SU-DHL-6 (cell line): Measurements from ENCODE around the gene PDGFC.

Experiments used
- H2AFZ ChIP-seq: fragments of 200-600 bp; sonication (generic); 2 replicates; pipeline ENCODE4 v1.6.1; 2014; ENCODE audit warnings: low read depth, mild to moderate bottlenecking, moderate library complexity, mixed read lengths, antibody characterized with exemption, low read length; ENCODE audit not compliant: severe bottlenecking
- H3F3A ChIP-seq: fragments of 200-600 bp; shearing (Covaris generic); 2 replicates; pipeline ENCODE4 v1.6.0; 2016; ENCODE audit warnings: antibody characterized with exemption, mild to moderate bottlenecking; ENCODE audit not compliant: insufficient read depth
- H3K27ac ChIP-seq: fragments of 200-600 bp; sonication (generic); 2 replicates; pipeline ENCODE4 v1.5.1; 2016; ENCODE audit warnings: low read depth, mild to moderate bottlenecking, low read length, moderate library complexity, mixed read lengths
- H3K27me3 ChIP-seq: fragments of 200-600 bp; sonication (generic), shearing (Covaris generic); 2 replicates; pipeline ENCODE4 v1.6.0; 2014; ENCODE audit warnings: mild to moderate bottlenecking, low read length
- H3K36me3 ChIP-seq: fragments of 200-600 bp; sonication (generic); 2 replicates; pipeline ENCODE4 v1.6.1; 2014; ENCODE audit warnings: mild to moderate bottlenecking, low read length, mixed read lengths
- H3K4me2 ChIP-seq: fragments of 300-600, 200-600 bp; shearing (Covaris generic), sonication (generic); 2 replicates; pipeline ENCODE4 v1.6.0; 2014; ENCODE audit warnings: low read length, low read depth, mild to moderate bottlenecking; ENCODE audit not compliant: poor library complexity, severe bottlenecking
- H3K4me3 ChIP-seq: fragments of 200-600 bp; sonication (generic); 2 replicates; pipeline ENCODE4 v1.5.1; 2014; ENCODE audit warnings: antibody characterized with exemption, low read length, mild to moderate bottlenecking, mixed read lengths; ENCODE audit not compliant: insufficient read depth, poor library complexity, severe bottlenecking
- H3K79me2 ChIP-seq: fragments of 200-600 bp; sonication (generic); 2 replicates; pipeline ENCODE4 v1.6.1; 2014; ENCODE audit warnings: mild to moderate bottlenecking, low read length, moderate library complexity; ENCODE audit not compliant: insufficient read depth
- H3K9ac ChIP-seq: fragments of 200-600 bp; sonication (generic); 2 replicates; pipeline ENCODE4 v1.7.0; 2014; ENCODE audit warnings: mild to moderate bottlenecking, low read length
- H3K9me2 ChIP-seq: fragments of 200-600 bp; sonication (generic); replicated peaks from 2 replicates; pipeline ENCODE4 v1.6.1; 2014; ENCODE audit warnings: low read length; ENCODE audit not compliant: insufficient read depth
- H3K9me3 ChIP-seq: fragments of 200-600 bp; sonication (generic); 2 replicates; pipeline ENCODE4 v1.6.1; 2014; ENCODE audit warnings: low read length, mixed read lengths; ENCODE audit not compliant: insufficient read depth
- H4K20me1 ChIP-seq: fragments of 200-600 bp; sonication (generic); 2 replicates; pipeline ENCODE4 v1.6.1; 2014; ENCODE audit warnings: low read depth, mild to moderate bottlenecking, antibody characterized with exemption, low read length, moderate library complexity, mixed read lengths
- CTCF ChIP-seq: fragments of 200-600 bp; sonication (generic); IDR thresholded peaks from one replicate; pipeline ENCODE4 v1.5.1; 2017; ENCODE audit warnings: antibody characterized with exemption, mild to moderate bottlenecking, low read length, moderate library complexity; ENCODE audit not compliant: insufficient read depth, poor library complexity, severe bottlenecking
- EZH2phosphoT487 ChIP-seq: fragments of 200-600 bp; sonication (generic), shearing (Covaris generic); conservative IDR thresholded peaks from 2 replicates; pipeline ENCODE4 v1.6.1; 2018; ENCODE audit warnings: mild to moderate bottlenecking, antibody characterized with exemption, low read length, moderate library complexity, mixed read lengths

PDGFC gene

GRCh38 chr4:156767911-156768415, 203.6 kb downstream of the PDGFC start:
- H3K27me3 ChIP-seq, result no peaks in the 10 kb centered on the region
- H3K9me2 ChIP-seq, result no peaks in the 10 kb centered on the region
- H3K9me3 ChIP-seq, result no peaks in the 10 kb centered on the region
- no peaks in the 10 kb centered on the region for H3K36me3 ChIP-seq
- H3K4me3 ChIP-seq, result no peak overlapping the region
- H3K9ac ChIP-seq, result no peak overlapping the region
- no peaks in the 10 kb centered on the region for H4K20me1 ChIP-seq
- TF ChIP-seq CTCF (no peak), EZH2phosphoT487 (no peak)
- H3F3A ChIP-seq, result no peaks in the 10 kb centered on the region
- H3K27ac ChIP-seq, result no peak overlapping the region
- no peak overlapping the region for H2AFZ ChIP-seq
- H3K4me2 ChIP-seq, result no peak overlapping the region
- no peaks in the 10 kb centered on the region for H3K79me2 ChIP-seq

- Histone ChIP-seq H3K27me3 (no peaks in the 10 kb centered on the region), H3F3A (no peaks in the 10 kb centered on the region), H3K9me2 (no peaks in the 10 kb centered on the region), H3K27ac (no peak overlapping the region), H3K79me2 (no peaks in the 10 kb centered on the region), H4K20me1 (no peaks in the 10 kb centered on the region), H3K4me2 (no peak overlapping the region), H3K9ac (no peak overlapping the region), H2AFZ (no peak overlapping the region), H3K9me3 (no peaks in the 10 kb centered on the region), H3K4me3 (no peak overlapping the region), H3K36me3 (no peaks in the 10 kb centered on the region)
- TF ChIP-seq EZH2phosphoT487, result no peak
- TF ChIP-seq CTCF, result no peak
Observed at GRCh38 chr4:156766846-156767245, 204.8 kb downstream of the PDGFC start.

GRCh38 chr4:156765277-156765676, 206.3 kb downstream of the PDGFC start:
- H3K9me2 ChIP-seq, result no peaks in the 10 kb centered on the region; the same call in 1 of the 2 replicates

More at GRCh38 chr4:156765277-156765676, 206.3 kb downstream of the PDGFC start:
- H3K9ac ChIP-seq, result no peak overlapping the region
- no peaks in the 10 kb centered on the region for H4K20me1 ChIP-seq
- no peaks in the 10 kb centered on the region for H3K9me3 ChIP-seq
- no peak overlapping the region for H3K4me2 ChIP-seq
- no peaks in the 10 kb centered on the region for H3K36me3 ChIP-seq
- H3K4me3 ChIP-seq, result no peak overlapping the region
- TF ChIP-seq CTCF, result no peak
- no peak for TF ChIP-seq EZH2phosphoT487
- no peaks in the 10 kb centered on the region for H3K27me3 ChIP-seq
- H2AFZ ChIP-seq, result no peak overlapping the region
- no peaks in the 10 kb centered on the region for H3K79me2 ChIP-seq
- no peaks in the 10 kb centered on the region for H3F3A ChIP-seq
- H3K27ac ChIP-seq, result no peak overlapping the region
